ENCODE data around the gene IL1RAPL1.

- no peak for TF ChIP-seq CTCF (conservative IDR thresholded peaks at IDR 0.05; ENCODE audit: low read length)
- no peak for TF ChIP-seq EZH2phosphoT487 (IDR thresholded peaks at IDR 0.05; ENCODE audit: borderline replicate concordance)
Observed at GRCh38 chrX:29890004-29890403, 1302.8 kb downstream of the IL1RAPL1 start.
